IPS DF 6.9 (cell line): ENCODE measurements around the gene NAA80.

Experiments used
- DNase-seq: peaks from one replicate; pipeline ENCODE4 v3.0.0-alpha.2; 2013; ENCODE audit warnings: low read depth, low spot score
- H3K27ac ChIP-seq: one replicate; pipeline ENCODE4 v1.5.1; 2013; ENCODE audit warnings: low read length, control low read depth
- H3K27me3 ChIP-seq: 2 replicates; pipeline ENCODE4 v1.6.1; 2013; ENCODE audit warnings: mild to moderate bottlenecking, low read length; ENCODE audit not compliant: control insufficient read depth, insufficient read depth
- H3K36me3 ChIP-seq: 2 replicates; pipeline ENCODE4 v1.6.1; 2013; ENCODE audit warnings: low read length; ENCODE audit not compliant: control insufficient read depth, insufficient read depth
- H3K4me1 ChIP-seq: 2 replicates; pipeline ENCODE4 v1.6.1; 2013; ENCODE audit warnings: low read length; ENCODE audit not compliant: control insufficient read depth, insufficient read depth
- H3K4me3 ChIP-seq: 2 replicates; pipeline ENCODE4 v1.5.1; 2013; ENCODE audit warnings: mild to moderate bottlenecking, low read length
- H3K9me3 ChIP-seq: 2 replicates; pipeline ENCODE4 v1.6.1; 2013; ENCODE audit warnings: low read length, inconsistent platforms; ENCODE audit not compliant: control insufficient read depth, insufficient read depth
- WGBS: extraction: QIAGEN DNeasy Blood & Tissue Kit; methylation state at CpG from one replicate; pipeline ENCODE4 v1.1.7; 2013; ENCODE audit warnings: mixed read lengths, missing lambda C conversion rate; ENCODE audit not compliant: insufficient read length, insufficient coverage; 5-methylcytosine and 5-hydroxymethylcytosine counted together

The NAA80 gene

GRCh38 chr3:50327943-50328691 is 28.9 kb upstream of the NAA80 start, which contains the start of gene TUSC2:
TUSC2 (minus strand) TSS chr3:50328223; CDS start chr3:50328099, 124 bp downstream.
- Histone ChIP-seq H3K9me3 (no peaks in the 10 kb centered on the region), H3K36me3 (peaks cover 18% of the 10 kb centered on the region), H3K27ac (no peak within 1 kb of the TSS), H3K4me3 (peak within 1 kb of the TSS; percentile 84), H3K4me1 (peaks cover 3% of the 10 kb centered on the region; the same call in 1 of the 2 replicates), H3K27me3 (no peaks in the 10 kb centered on the region)
- no peak for DNase-seq
- WGBS, result no CpG with 5 or more reads among the region's 55 CpGs

- no CpG with 5 or more reads among the region's 4 CpGs for WGBS
- peak overlapping the region; percentile 84; the same call in 1 of the 2 replicates for H3K4me3 ChIP-seq
- no peak for DNase-seq
- H3K27ac ChIP-seq, result no peak overlapping the region
- H3K27me3 ChIP-seq, result no peaks in the 10 kb centered on the region
- H3K36me3 ChIP-seq, result peaks cover 18% of the 10 kb centered on the region
- H3K9me3 ChIP-seq, result no peaks in the 10 kb centered on the region
- H3K4me1 ChIP-seq, result peaks cover 3% of the 10 kb centered on the region; the same call in 1 of the 2 replicates
Measured at GRCh38 chr3:50327129-50327528, 27.9 kb upstream of the NAA80 start.

- Histone ChIP-seq H3K4me1 (peaks cover 3% of the 10 kb centered on the region; the same call in 1 of the 2 replicates), H3K4me3 (no peak overlapping the region), H3K27me3 (no peaks in the 10 kb centered on the region), H3K9me3 (no peaks in the 10 kb centered on the region), H3K36me3 (peaks cover 13% of the 10 kb centered on the region), H3K27ac (no peak overlapping the region)
- DNase-seq, result no peak
- no CpG with 5 or more reads among the region's 8 CpGs for WGBS
Measured at GRCh38 chr3:50326182-50326541, 27.0 kb upstream of the NAA80 start.

GRCh38 chr3:50325497-50326181 is 26.4 kb upstream of the NAA80 start:
- Histone ChIP-seq H3K9me3 (no peaks in the 10 kb centered on the region), H3K27ac (no peak overlapping the region), H3K4me1 (peaks cover 3% of the 10 kb centered on the region; the same call in 1 of the 2 replicates), H3K36me3 (peaks cover 11% of the 10 kb centered on the region), H3K4me3 (no peak overlapping the region), H3K27me3 (no peaks in the 10 kb centered on the region)
- no peak for DNase-seq
- WGBS, result no CpG with 5 or more reads among the region's 11 CpGs

GRCh38 chr3:50325113-50325480 is 25.9 kb upstream of the NAA80 start:
- DNase-seq, result no peak
- Histone ChIP-seq H3K27me3 (no peaks in the 10 kb centered on the region), H3K4me1 (peaks cover 5% of the 10 kb centered on the region), H3K4me3 (no peak overlapping the region), H3K27ac (no peak overlapping the region), H3K36me3 (peaks cover 7% of the 10 kb centered on the region; the same call in 1 of the 2 replicates), H3K9me3 (no peaks in the 10 kb centered on the region)
- no CpG with 5 or more reads among the region's 2 CpGs for WGBS

GRCh38 chr3:50324351-50325112 is 25.3 kb upstream of the NAA80 start:
- WGBS, result no CpG with 5 or more reads among the region's 4 CpGs
- Histone ChIP-seq H3K4me1 (peaks cover 8% of the 10 kb centered on the region), H3K4me3 (no peak overlapping the region), H3K36me3 (peaks cover 4% of the 10 kb centered on the region), H3K9me3 (no peaks in the 10 kb centered on the region), H3K27ac (no peak overlapping the region), H3K27me3 (no peaks in the 10 kb centered on the region)
- no peak for DNase-seq

GRCh38 chr3:50323614-50324199 is 24.5 kb upstream of the NAA80 start:
- Histone ChIP-seq H3K4me3 (no peak overlapping the region), H3K4me1 (peaks cover 8% of the 10 kb centered on the region), H3K27ac (no peak overlapping the region), H3K27me3 (no peaks in the 10 kb centered on the region), H3K36me3 (peaks cover 12% of the 10 kb centered on the region), H3K9me3 (no peaks in the 10 kb centered on the region)
- no CpG with 5 or more reads among the region's 5 CpGs for WGBS
- no peak for DNase-seq

GRCh38 chr3:50323092-50323600 is 23.9 kb upstream of the NAA80 start:
- DNase-seq, result no peak
- H3K27ac ChIP-seq, result no peak overlapping the region
- no peaks in the 10 kb centered on the region for H3K9me3 ChIP-seq
- peaks cover 8% of the 10 kb centered on the region for H3K4me1 ChIP-seq
- no peaks in the 10 kb centered on the region for H3K27me3 ChIP-seq
- peaks cover 18% of the 10 kb centered on the region for H3K36me3 ChIP-seq
- WGBS, result no CpG with 5 or more reads among the region's 4 CpGs
- no peak overlapping the region for H3K4me3 ChIP-seq

- peaks cover 20% of the 10 kb centered on the region for H3K36me3 ChIP-seq
- no peak for DNase-seq
- no CpG with 5 or more reads among the region's 31 CpGs for WGBS
- H3K4me3 ChIP-seq, result peak within 1 kb of the TSS; percentile 85
- no peak within 1 kb of the TSS for H3K27ac ChIP-seq
- H3K27me3 ChIP-seq, result no peaks in the 10 kb centered on the region
- peaks cover 8% of the 10 kb centered on the region for H3K4me1 ChIP-seq
- H3K9me3 ChIP-seq, result no peaks in the 10 kb centered on the region
Measured at GRCh38 chr3:50322386-50323091, 23.3 kb upstream of the NAA80 start, which contains the start of gene HYAL2. HYAL2 (minus strand) TSS chr3:50322745; CDS start chr3:50320489, 2,256 bp downstream.
